GM18870 (cell line): ENCODE data around the gene METTL3.
A peak's percentile ranks its signal among the peaks of the same experiment; 100 is the strongest.
"Not testable (repeated sequence)": the region's sequence is repeated elsewhere in the genome, so short reads cannot be mapped to it uniquely, and the experiment has no call there.

Experiments
- ATAC-seq: cut with Tn5 transposase; IDR thresholded peaks from one replicate; pipeline ENCODE4 v1.9.1; 2021; ENCODE audit warnings: moderate library complexity; ENCODE audit not compliant: unreplicated experiment

The METTL3 gene

DNA sequence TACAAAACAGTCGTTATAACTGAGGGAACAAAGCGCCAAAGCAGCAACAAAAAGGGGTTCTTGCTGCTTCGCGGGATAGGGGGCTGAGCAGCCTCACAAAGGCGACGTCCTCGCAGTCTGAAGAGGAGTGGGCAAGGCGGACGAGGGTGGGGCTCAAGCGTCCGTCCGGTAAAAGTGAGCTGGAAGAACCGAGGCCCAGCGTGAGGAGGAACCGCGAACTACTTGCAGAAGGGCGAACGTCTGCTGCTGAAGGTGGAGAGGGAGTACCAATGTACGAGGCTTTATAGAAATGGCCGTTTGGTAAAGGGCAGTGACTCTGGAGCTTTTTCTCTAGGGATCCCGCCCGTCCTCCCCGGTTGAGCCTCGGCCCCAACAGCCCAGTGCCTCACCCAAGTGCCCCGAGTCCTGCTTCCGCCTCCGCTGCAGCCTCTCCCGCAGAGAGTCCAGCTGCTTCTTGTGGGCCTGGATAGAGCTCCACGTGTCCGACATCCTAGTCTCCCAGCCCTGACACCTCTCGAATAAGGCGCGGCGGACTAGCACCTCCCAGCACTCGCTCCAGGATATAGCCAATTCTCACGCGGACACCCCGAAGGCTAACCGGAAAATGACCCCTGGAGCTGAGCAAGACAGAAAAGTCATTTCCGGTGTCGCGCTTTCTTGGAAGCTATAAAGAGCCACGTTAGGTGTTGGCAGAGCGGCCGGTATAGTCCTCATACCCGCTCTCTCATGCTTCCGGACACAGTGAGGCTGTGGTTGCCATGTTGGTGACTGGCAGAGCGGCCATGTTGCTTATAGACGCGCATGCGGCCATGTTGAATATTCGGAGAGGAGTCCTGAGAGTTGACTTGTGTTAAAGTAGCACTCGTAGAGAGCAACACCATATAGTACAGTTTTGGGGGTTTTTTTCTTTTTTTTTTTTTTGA is at the start of gene METTL3:
METTL3 (minus strand) TSS at position 606 of the 923 bp plus-strand sequence; CDS start at position 489, 117 bp downstream.
- ATAC-seq, result peak; percentile 96

DNA sequence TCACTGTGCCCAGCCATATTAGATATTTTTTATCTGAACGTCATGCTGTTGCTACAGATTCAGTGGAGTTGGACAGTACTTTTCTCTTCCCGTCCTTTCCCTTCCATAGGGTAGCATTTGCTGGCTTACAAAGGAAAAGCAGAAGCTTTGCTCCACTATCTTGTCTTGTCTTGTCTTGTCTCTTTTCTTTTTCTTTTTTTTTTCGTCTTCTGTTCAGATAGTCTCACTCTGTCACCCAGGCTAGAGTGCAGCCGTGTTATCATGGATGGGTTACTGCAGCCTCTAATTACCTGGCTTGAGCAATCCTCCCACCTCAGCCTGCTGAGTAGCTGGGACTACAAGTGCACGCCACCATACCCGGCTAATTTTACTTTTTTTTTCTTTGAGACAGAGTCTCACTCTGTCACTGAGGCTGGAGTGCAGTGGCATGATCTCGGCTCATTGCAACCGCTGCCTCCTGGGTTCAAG is 47.6 kb upstream of the METTL3 start:
- ATAC-seq, result no peak

DNA sequence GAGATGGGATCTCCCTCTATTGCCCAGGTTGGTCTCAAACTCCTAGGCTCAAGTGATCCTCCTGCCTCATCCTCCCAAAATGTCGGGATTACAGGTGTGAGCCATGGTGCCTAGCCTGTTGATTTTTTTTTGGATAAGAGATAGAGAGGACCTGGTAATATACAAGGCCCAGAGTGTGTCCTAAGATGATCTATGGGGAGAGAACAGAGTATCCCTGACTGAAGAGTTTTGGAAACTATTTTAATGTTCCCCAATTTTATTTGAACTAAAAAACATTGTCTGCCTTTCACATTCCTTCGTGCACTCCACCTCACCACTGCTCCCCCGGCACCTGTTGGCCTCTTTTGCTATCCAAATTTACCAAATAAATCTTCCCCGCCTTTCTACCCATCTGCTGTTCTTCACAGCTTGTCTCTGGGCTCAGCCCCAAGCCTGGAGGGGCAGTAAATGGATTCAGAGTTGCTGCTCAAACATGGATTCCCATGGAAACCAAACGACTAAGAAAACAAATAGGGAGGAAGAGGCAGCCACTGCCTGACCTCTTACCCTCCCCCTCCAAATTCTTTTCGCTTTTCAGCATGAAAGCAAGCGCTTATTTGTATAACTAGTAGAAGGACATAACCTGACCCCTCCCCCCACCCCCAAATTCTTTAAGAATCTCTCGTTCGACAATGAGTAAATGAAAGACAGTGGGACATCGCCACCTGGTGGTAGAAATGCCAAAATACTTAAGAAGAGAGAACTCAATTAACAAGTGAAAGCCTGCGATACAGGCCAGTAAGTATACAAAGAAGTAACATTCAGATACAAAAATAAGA is 46.2 kb upstream of the METTL3 start:
- no peak for ATAC-seq

DNA sequence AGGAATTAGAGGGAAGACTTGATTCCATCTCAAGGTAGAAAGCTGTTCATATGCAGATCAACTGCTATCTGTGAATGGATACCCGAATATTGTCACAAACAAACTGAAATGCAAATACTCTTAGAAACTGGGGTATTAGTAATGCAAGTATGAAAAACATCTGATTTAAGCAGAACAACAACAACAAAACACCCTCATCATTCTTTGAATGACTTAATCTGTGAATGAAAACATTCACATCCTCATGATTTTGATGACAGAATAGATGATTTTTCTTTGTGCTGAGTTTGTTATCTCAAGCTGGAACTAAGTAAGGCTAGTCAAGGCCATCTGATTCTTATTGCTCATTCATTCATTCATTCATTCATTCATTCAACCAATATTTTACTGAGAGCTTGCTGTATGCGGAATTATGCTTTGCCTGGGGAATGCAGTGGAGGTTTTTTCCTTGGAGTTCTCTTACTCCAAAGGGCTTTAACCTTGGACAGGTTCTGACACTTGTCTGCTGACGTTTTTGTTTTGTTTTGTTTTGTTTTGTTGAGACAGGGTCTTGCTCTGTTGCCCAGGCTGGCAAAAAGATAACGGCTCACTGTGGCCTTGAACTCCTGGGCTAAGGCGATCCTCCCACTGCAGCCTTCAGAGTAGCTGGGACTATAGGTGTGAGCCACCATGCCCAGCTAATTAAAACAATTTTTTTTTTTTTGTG is 45.4 kb upstream of the METTL3 start:
- ATAC-seq, result no peak

DNA sequence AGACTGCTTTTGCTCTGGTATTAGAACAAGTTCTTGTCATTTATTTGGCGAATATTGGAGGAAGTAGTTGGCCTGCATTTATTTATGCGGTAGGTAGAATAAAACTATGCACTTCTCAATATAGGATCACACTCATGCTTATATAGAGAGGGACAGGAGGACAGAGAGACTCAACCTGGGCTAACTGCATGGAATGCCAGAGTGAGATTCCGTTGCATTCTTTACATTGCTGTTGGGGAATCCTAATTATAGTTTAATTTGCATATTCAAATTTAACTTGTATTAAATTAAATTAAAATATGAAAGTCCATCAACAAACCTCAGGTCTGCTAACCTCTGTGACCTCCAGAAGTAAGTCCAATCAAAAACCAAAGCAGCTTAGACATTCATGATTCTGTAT is 42.1 kb upstream of the METTL3 start:
- no peak for ATAC-seq

DNA sequence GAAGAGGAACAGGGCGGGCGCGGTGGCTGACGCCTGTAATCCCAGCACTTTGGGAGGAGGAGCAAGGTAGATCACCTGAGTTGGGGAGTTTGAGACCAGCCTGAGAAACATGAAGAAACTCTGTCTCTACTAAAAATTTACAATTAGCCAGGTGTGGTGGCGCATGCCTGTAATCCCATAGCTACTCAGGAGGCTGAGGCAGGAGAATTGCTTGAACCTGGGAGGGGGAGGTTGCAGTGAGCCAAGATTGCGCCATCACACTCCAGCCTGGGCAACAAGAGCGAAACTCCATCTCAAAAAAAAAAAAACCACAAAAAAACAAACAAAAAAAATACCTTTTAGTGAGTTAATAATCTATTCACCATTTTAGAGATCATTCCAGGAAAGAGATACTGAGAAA is 33.4 kb upstream of the METTL3 start:
- not testable (repeated sequence) for ATAC-seq

DNA sequence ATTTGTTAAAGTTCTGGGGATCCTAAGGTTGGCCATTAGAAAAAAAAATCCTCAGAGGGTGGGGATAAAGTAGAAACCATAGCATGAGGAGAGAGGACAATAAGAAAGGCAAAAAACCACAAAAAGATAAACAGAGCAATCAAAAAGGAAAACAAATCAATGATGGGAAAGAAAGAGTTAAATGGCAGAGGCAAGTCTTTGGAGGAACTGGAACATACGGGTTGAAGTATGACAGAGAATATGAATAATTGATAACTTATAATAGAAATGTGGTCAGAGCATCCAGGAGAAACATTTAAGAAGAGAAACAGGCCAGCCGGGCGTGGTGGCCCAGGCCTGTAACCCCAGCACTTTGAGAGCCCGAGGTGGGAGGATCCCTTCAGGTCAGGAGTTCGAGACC is 32.8 kb upstream of the METTL3 start:
- ATAC-seq, result no peak

DNA sequence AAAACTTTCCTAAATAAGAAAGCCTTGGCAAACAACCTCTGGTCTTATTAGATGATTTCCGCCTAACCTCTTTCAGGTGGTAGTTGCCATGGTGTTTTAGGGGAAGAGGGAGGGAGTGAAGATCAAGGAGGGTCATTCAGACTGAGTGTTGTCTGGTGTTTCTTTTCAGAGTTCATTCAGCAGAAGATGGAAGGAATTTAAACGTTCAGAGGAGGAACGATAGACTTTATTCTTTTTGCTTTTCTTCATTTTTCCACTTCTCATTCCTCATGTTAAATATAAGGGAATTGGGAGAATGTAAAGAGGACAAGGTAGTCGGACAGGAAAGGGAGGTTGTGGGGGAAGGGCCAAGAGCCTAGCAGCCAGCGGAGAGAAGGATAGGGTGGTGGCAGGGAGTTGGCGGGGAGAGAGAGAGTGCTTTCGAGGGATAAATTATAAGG is 32.4 kb upstream of the METTL3 start:
- no peak for ATAC-seq

DNA sequence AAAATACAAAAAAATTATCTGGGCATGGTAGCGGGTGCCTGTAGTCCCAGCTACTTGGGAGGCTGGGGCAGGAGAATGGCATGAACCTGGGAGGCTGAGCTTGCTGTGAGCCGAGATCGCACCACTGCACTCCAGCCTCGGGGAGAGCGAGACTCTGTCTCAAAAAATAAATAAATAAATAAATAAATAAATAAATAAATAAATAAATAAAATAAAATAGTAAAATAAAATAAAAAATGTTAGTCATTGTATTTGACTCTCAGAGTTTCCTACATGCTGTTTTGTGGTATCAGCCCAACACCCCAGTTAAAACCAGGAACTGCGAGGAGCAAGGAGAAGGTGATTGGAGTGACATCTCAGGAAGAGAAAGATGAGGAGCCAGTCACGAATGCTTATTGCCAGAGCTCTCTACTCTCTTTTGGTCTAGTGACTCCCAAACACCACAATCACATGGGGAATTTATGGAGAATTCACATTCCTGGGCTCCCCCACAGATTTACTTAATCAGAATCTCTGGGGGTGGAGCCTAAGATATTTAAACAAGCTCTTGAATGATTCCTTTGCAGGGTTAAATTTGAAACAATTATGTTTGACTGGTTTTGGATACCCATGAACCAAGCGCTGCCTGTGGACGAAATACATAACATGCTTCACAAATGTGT is 30.4 kb upstream of the METTL3 start:
- no peak for ATAC-seq

DNA sequence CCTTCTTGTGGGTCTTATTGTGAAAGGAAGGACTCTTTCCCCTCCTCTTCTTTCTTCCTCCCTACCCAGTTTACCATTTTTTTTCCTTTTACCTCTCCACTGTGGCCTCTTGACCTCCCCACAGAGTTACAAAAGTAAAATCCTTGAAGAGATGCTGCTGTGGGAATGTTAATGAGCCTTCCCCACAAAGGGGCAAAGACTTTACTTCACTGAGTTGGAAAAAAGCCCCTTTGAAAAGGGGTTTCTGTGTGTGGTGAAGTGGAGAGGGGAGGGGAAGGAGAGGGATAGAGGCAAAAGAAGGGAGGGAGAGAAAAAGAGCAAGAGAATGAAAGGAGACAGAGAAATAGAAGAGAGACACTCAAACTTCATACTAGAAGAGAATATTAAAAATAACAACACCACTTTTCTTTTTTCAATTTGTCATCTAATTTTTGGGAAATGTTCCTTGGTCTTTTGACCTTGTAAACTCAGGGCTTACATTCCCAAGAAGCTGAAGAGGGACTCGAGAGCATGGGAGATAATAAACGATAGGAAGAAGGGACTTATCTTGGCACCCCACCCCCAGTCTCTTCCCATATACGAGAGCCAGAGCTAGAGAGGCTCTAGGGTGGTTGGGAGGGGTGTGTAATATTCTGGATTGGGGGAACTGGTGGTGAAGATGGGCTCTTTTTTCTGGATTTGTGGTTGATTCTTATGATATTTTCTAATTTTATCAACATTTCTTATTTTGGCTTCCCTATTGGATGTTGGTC is 28.2 kb upstream of the METTL3 start:
- ATAC-seq, result no peak

DNA sequence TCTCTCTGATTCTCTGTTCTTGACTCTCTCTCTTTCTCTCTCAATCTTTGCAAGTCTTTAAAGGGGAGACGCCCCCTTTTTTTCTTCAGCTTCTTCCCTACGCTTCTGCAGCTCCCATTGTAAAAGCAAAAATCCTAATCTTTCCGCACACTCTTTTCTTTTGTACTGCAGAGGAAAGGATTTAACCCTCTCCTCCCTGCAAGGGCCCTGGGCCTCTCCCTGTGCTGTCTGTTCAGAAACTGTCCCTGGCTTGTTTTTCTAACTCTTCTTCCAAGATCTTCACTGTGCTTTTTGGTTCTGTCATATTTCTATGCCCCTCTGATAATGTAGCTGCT is 25.9 kb upstream of the METTL3 start:
- ATAC-seq, result no peak

DNA sequence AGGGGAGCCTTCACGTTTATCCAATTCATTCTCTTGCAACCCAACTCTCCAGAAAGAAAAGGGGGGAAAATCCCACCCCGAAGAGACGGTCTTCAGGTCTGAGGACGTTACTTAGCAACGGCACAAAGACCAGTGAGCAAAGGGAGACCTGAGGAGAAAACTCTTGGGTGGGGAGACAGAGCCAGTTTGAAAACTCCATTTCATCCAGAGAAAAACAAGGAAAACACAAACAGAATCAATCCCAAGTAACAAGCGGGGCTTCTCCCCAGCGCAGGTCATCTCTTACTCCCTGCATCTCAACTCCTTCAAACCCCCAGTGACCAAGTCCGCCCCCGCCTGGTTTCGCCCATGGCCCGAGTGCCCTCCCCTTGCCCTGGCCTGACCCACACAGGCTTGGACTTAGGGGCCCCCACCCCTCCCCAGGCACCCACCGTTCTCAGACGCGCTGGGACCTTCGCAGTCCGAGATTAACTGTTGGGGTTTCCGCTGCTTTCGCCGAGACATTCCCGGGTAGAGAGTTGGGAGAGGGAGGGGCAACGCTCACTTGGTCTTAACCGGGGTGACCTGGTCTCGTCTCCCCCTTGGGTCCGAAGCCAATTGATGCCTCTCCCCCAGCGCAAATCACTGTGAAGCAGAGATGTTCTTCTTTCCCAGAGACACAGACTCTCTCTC is 25.4 kb upstream of the METTL3 start:
- no peak for ATAC-seq

DNA sequence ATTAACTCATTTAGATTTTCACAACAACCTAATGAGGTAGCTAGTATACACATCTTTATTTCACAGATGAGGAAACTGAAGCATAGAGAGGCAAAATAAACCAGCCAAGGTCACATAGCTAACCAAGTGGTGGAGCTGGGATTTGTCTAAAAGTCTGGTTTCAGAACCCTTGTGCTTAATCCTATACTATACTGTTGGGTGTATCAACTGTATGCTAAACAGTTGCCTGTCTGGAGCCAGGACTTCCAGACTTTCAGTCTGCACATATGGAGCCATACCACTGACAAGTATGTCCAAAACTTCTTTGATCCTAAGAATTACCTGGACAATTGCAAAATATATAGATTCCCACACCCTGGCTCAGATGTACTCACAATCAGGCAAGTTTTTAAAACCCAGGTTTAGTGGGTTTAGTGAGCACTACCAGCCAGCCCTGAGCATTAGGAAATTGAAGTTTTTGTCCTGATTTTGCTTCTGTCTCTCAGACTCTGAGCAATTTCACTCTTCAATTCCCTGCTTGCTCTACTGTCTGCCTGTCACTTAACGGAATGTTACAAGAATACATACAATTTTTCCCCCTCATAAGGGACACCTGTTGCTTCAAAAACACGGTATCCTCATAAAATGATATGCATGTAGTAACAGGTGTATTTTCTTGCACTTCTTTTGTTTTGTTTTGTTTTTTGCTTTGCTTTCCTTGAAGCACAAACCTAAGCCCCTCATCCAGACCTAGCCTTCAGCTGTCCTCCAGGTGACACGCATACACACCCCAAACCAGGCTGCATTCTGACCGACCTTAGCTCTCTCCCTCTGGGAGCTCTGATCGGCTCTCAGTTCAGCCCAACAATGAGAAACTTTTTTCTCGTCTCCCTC is 24.6 kb upstream of the METTL3 start:
- no peak for ATAC-seq

DNA sequence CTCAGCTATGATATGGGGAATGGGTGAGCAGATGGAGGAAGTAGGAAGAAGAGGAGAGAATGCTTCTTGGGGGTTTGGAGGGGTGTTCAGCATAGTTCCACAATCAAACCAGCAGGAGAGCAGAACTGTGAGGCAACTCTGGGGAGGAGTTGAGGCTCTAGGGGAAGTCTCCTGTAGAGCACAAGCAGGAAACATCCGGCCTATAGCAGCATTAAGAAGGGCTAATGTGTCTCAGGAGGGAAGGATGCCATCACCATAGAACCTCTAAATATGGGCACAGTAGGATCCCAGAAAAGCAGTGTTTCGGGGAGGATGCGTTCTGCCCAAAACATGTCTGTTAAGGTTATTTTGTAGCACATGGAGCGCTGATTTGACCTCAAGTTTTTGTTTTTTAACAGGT is 23.4 kb upstream of the METTL3 start:
- no peak for ATAC-seq

DNA sequence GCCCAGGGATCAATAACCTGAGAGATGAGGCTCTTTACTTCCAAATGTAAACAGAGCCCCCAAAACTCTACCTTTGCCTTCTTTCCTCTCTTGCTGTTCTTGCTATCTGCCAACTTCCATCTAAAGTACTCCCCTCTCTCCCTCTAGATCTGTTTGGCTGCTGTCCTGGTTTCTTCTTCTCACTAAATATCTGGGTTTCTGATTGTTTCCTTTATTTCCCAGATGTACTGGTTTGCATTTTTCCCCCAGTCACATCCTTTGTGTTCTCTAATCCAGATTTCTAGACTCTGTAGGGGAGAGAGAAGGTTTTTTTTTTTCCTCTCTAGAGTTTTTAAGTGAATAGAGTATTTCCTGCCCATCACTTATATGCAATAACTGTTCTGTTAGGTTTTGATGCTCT is 22.2 kb upstream of the METTL3 start:
- no peak for ATAC-seq

DNA sequence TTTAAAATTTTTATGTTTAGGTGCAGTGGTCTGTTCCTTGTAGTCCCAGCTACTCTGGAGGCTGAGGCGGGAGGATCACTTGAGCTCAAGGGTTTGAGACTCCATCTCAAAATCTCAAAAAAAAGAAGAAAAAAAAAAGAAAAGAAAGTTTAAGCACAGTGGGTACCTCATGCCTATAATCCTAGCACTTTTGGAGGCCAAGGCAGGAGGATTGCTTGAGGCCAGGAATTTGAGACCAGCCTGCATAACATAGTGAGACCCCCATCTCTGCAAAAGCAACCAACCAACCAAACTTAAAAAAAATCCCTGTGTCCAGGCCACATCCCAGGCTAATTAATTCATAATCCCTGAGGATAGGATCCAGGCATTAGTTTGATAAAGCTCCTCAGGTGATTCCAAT is 18.4 kb upstream of the METTL3 start:
- no peak for ATAC-seq

DNA sequence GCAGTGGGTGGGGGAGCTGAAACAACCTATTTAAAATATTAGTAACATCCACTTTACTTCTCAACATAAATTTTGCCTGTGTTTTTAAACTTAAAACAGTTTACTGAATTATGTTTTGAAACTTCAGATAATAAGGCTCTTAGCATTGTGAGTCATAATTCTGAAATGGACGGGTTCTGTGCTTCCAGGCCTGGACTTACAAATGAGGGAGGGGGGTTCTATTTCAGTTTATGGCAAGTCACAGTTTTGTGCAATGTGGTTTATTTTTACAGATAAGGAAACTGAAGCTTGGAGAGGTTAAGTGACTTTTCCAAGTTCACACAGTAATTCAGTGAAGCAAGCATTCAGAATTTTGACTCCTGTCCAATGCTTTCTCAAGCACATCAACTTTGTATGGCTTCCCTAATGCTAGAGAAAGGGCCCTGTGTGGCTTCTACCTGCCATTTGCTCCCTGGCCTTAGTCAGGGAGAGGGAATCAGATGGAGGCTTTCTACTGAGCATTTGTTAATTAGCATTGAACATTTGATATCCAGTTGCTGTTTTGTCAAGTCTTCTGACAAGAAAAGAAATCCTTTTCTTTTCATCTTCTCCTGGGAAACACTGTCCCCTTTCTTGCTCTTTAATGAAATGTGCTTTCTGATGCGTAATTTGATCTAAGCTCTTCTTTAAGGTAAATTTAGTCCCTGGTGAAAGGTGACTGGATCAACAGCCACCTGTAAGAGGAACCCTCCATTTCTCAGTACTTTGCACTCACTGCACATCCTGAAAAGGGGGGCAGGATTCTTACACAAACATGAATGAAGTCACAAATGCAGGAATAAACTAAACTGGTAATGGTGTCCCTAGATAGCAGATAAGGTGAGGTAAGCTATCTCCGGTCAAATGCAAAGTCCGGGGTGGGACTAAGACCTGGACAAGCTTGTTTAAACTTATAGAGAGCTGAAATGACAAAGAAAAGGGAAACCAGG is 17.5 kb upstream of the METTL3 start:
- no peak for ATAC-seq
